Smooth muscle cell of bladder (primary cell): ENCODE measurements around the gene GHITM. TPM values are rescaled to one million over a fixed set of nuclear protein-coding genes. Genes with fewer than 3 reads are reported as not detected.

Experiments
- total RNA-seq: library from RNA; depleted of rRNA; stranded (reverse); fragments of >200 nt; gene quantifications from 2 replicates; pipeline ENCODE4 v1.2.3, GENCODE V29; 2014

GHITM gene, protein sequence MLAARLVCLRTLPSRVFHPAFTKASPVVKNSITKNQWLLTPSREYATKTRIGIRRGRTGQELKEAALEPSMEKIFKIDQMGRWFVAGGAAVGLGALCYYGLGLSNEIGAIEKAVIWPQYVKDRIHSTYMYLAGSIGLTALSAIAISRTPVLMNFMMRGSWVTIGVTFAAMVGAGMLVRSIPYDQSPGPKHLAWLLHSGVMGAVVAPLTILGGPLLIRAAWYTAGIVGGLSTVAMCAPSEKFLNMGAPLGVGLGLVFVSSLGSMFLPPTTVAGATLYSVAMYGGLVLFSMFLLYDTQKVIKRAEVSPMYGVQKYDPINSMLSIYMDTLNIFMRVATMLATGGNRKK
- 202 and 218 TPM in 2 replicates for total RNA-seq

GRCh38 chr10:84139126-84140035, at the start of gene GHITM:
Gene GHITM, plus strand, starts transcription at chr10:84139509. Its CDS starts 1,992 bp downstream, at chr10:84141501.

DNA sequence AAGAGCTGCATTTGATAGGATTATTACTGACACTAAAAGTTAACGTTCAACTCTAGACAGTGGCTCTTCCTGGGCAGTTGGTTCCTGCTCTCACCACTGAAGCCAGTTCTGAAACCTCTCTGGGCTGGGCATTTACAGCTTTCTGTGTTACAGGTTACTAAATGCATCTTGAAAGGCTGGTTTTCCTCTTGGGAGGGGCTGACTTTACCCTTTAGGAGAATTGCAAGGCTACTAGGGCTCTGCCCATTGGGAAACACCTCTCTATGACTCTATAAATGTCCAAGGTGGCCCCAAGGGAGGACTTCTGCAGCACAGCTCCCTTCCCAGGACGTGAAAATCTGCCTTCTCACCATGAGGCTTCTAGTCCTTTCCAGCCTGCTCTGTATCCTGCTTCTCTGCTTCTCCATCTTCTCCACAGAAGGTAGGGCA, 34.2 kb downstream of the GHITM start, which contains the start of gene GPR15LG:
Gene GPR15LG, plus strand, starts transcription at position 301 of the 429 bp plus-strand sequence. Its CDS starts 51 bp downstream, at position 352.

DNA sequence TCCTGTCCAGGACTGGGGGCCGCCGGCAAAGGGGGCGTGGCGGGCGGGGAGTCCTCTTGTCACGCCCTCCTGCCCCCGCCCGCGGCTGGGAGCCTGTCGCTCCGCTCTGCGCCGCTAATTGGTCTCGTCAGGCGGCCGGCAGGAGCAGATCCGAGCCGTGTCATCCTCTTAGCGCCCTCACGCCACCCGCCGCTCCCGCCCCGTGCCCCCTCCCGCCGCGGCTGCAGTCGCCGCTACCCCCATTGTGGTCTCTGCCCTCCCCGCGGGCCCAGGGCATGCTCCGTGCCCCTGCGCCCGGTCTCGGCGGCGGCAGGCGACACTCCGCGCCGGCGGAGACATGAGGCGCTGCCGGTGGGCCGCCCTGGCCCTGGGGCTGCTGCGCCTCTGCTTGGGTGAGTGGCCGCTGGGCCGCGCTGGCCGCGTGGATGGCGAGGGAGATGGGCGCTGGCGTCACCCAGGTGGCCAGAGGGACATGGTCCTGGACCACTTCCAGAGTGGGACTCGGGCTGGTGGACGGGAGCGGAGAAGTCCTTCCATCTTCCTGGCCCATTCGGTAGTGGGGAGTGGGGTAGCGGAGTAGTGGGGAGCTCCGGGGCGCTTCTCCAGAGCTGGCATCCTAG, 55.2 kb downstream of the GHITM start, which contains the start of gene CDHR1:
Gene CDHR1, plus strand, starts transcription at position 114 of the 620 bp plus-strand sequence. Its CDS starts 224 bp downstream, at position 338.

Other genes starting within 250 kb of the GHITM start
- not detected in 2 replicates for gene GPR15LG, start 34.3 kb downstream of the GHITM start, total RNA-seq
- gene CDHR1, start 55.0 kb downstream of the GHITM start, total RNA-seq: under 0.01 TPM in 2 replicates
- gene LRIT2, start 86.0 kb downstream of the GHITM start, total RNA-seq: not detected in 2 replicates
- gene LRIT1, start 102.0 kb downstream of the GHITM start, total RNA-seq: not detected in 2 replicates
- not detected in 2 replicates for gene RGR, start 105.5 kb downstream of the GHITM start, total RNA-seq
- 15.4 and 20.2 TPM in 2 replicates for gene CCSER2, start 189.1 kb downstream of the GHITM start, total RNA-seq